ENCODE data around the gene SLC27A5. TPM values are rescaled to one million over a fixed set of nuclear protein-coding genes. Genes with fewer than 3 reads are reported as not detected.

Gene SLC27A5
- polyA plus RNA-seq, 2 of the 4 experiments (the other 2 are of a cell fraction): 30.2 to 37.8 TPM

- TF ChIP-seq REST (IDR thresholded peaks at IDR 0.05) (no peak), TFCP2L1 (CRISPR knock-in tag; IDR thresholded peaks at IDR 0.05) (no peak), CHD4 (IDR thresholded peaks at IDR 0.05; ENCODE audit: borderline replicate concordance) (no peak), E2F6 (IDR thresholded peaks at IDR 0.05; ENCODE audit: borderline replicate concordance, low read depth) (peak; percentile 45; the same call in 1 of the 2 replicates), ZFP36 (IDR thresholded peaks at IDR 0.05; ENCODE audit: borderline replicate concordance, partially characterized antibody) (no peak), CBX8 (IDR thresholded peaks at IDR 0.05) (no peak), BCL3 (IDR thresholded peaks at IDR 0.05) (peak; percentile 53; the same call in 1 of the 3 replicates), PBX3 (IDR thresholded peaks at IDR 0.05) (peak; percentile 75), ZSCAN20 (CRISPR knock-in tag; IDR thresholded peaks at IDR 0.05) (no peak), GATA3 (IDR thresholded peaks at IDR 0.05; ENCODE audit: borderline replicate concordance) (peak; percentile 31; the same call in 1 of the 2 replicates), RARB (CRISPR knock-in tag; IDR thresholded peaks at IDR 0.05) (no peak), HMGXB4 (CRISPR knock-in tag; IDR thresholded peaks at IDR 0.05; ENCODE audit: borderline replicate concordance) (no peak; the same call in 1 of the 2 replicates), POLR2AphosphoS2 (conservative IDR thresholded peaks at IDR 0.05; ENCODE audit: low read length) (peak; percentile 20; the same call in 1 of the 2 replicates), ESRRA (IDR thresholded peaks at IDR 0.05; ENCODE audit: borderline replicate concordance, low read length) (peak; percentile 70; the same call in 1 of the 2 replicates), RCOR1 (IDR thresholded peaks at IDR 0.05; ENCODE audit: low read depth, low read length) (no peak), USF2 (IDR thresholded peaks at IDR 0.05) (0 out of 2 replicates have a peak, but pooled peaks have one; percentile 5), MAFK (IDR thresholded peaks at IDR 0.05; ENCODE audit: partially characterized antibody) (no peak), BHLHE40 (IDR thresholded peaks at IDR 0.05; ENCODE audit: low read depth, low read length) (no peak), HOXA7 (CRISPR knock-in tag; IDR thresholded peaks at IDR 0.05) (no peak; the same call in 1 of the 2 replicates), NPAS2 (CRISPR knock-in tag; IDR thresholded peaks at IDR 0.05; ENCODE audit: borderline replicate concordance) (no peak), EHMT2 (IDR thresholded peaks at IDR 0.05; ENCODE audit: low read depth) (no peak), HEYL (CRISPR knock-in tag; IDR thresholded peaks at IDR 0.05) (no peak), KDM1A (IDR thresholded peaks at IDR 0.05; ENCODE audit: low read depth) (no peak), NFE2L2 (conservative IDR thresholded peaks at IDR 0.05; ENCODE audit: low read length) (no peak), MAZ (IDR thresholded peaks at IDR 0.05; ENCODE audit: borderline replicate concordance, low read depth, low read length) (no peak), HES2 (IDR thresholded peaks at IDR 0.05) (no peak), FOXS1 (CRISPR knock-in tag; IDR thresholded peaks at IDR 0.05) (no peak)
Observed at GRCh38 chr19:58475714-58476497, 35.9 kb downstream of the SLC27A5 start, which contains the start of gene ZNF446 (continued).

All from A549 (cell line).